Vagina (tissue), 2 donors: Measurements from ENCODE around the gene ADAMTS4.

Source experiments
- CTCF ChIP-seq, 3 experiments: fragments of 450-650 bp in 2 of 3; fragments of 200-600 bp in 1 of 3; sonication (generic) in 1 of 3; IDR thresholded peaks; one replicate each; pipeline ENCODE4 v1.5.1; 2017 to 2019; ENCODE audit warnings: antibody characterized with exemption in 3 of 3, mild to moderate bottlenecking in 2 of 3, moderate library complexity in 2 of 3
- POLR2A ChIP-seq, 2 donors: fragments of 450-650 bp; IDR thresholded peaks; one replicate each; pipeline ENCODE4 v1.6.1; 2017; ENCODE audit warnings: antibody characterized with exemption in 2 of 2, mild to moderate bottlenecking in 2 of 2, moderate library complexity in 2 of 2
- POLR2AphosphoS5 ChIP-seq, 2 donors: sonication (generic); formaldehyde crosslinking; IDR thresholded peaks; one replicate each; pipeline ENCODE4 v1.9.0; 2017; ENCODE audit warnings: antibody characterized with exemption in 2 of 2, mild to moderate bottlenecking in 2 of 2, low read depth in 1 of 2; ENCODE audit not compliant: insufficient read depth in 1 of 2

- TF ChIP-seq CTCF (IDR thresholded peaks at IDR 0.05) (no peak), POLR2AphosphoS5 (IDR thresholded peaks at IDR 0.05; ENCODE audit: insufficient read depth in 1 of 2, low read depth in 1 of 2) (no peak), POLR2A (IDR thresholded peaks at IDR 0.05) (no peak)
Observed at GRCh38 chr1:161189036-161189435, 9.8 kb downstream of the ADAMTS4 start.
